GM18909 (cell line): Measurements from ENCODE around the gene HNRNPU.

Source experiments
- ATAC-seq: cut with Tn5 transposase; IDR thresholded peaks from one replicate; pipeline ENCODE4 v1.9.1; 2021; ENCODE audit warnings: mild to moderate bottlenecking; ENCODE audit not compliant: unreplicated experiment, poor library complexity

Gene HNRNPU

DNA sequence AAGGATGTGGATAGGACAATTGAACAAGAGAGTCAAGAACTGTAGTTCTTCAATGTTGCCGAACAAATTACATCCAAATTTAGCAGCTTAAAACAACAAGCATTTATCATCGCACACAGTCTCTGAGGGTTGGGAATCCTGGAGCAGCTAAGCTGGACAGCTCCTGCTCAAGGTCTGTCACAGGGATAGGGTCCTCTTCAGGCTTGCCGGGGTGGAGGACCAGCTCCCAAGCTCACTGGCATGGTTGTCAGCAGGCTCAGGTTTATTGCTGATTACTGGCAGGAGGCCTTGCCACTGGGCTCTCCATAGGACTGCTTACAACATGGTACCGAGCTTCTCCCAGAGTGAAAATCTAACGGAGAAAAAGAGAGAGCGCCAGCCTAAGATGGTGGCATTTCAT is 51.0 kb downstream of the HNRNPU start:
- ATAC-seq, result no peak

DNA sequence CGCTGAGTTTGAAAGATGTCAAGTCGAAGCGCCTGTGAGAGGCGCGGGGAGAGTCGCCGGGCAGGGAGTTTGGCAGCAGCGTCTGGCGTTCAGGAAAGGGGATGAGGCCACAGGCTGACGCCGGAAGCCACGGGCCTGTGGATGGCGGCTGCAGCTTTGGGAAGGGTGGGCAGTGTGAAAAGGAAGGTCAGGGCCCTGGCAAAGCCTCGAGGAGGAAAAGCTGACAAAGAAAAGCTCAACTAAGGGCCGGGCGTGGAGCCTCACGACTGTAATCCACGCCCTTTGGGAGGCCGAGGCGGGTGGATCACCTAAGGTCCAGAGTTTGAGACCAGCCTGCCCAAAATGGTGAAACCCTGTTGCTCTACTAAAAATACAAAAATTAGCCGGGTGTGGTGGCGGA is 54.1 kb downstream of the HNRNPU start:
- no peak for ATAC-seq

DNA sequence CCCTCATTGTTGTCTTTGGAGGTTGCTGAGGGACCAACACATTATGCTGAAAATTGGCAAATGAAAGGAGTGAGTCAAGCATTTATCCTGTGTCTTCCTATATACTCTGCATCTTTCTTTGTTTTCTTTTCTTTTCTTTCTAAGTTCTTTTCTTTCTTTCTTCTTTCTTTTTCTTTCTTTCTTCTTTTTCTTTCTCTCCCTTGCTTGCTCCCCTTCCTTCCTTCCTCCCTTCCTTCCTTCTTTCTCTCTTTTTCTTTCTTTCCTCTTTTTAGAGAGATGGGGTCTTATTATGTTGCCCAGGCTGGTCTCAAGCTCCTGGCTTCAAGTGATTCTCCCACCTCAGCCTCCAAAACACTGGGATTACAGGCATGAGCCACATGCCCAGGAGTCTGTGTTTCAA is 57.2 kb downstream of the HNRNPU start:
- no peak for ATAC-seq

DNA sequence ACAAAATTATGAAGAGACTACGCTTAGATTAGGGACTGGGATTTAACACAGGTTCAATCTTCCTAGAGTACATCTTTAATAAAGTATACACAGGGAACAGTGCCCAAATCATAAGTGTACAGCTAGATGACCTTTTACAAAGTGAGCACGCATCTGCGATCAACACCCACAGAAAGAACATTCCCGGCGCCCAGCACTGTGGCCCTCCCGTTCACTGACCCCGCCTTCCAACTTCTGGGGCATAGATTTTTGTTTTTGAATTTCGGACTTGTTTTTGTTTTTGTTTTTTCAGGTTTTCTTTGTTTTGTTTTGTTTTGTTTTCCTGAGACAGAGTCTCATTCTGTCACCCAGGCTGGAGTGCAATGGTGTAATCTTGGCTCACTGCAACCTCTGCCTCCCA is 59.5 kb downstream of the HNRNPU start:
- ATAC-seq, result no peak

GRCh38 chr1:244802556-244803239 is 61.6 kb downstream of the HNRNPU start:
- no peak for ATAC-seq

DNA sequence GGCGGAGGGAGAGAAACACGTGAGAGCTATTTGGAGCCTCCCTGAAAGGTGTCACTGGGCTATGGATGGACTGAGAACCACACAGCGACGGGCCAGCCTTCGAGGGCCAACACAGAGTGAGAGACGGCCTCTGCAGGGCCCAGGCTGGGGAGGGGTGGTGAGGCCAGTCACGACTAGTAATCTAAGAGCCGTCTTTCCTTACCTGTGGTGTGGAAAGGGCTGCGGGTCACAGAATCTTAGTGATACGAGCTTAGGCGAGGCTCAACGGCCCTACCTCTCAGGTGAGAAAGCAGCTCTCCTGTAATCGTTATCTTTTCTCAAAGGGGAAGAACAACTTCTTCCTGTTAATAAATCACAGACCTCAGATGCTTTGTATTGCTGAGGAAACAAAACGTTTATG is 62.3 kb downstream of the HNRNPU start:
- ATAC-seq, result no peak

GRCh38 chr1:244801246-244801645 is 63.1 kb downstream of the HNRNPU start:
- ATAC-seq, result peak; percentile 86

DNA sequence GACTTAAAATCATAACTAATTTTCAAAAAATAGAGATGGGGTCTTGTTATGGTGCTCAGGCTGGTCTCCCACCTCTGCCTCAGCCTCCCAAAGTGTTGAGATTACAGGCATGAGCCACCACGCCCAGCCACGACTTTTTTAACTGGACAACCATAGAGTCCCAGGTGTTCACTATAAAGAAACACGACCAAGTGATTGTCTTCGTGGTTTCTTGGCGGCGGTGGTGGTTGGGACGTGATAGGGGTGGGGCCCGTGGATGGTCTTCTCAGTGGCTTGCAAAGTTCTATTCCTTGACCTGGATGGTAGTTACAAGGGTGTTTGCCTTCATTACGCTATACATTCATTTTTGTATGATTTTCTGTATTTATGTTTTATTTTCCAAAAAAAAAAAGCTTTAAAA is 63.5 kb downstream of the HNRNPU start:
- ATAC-seq, result no peak
